Stimulated activated CD4-positive, alpha-beta T cell treated with anti-CD3 and anti-CD28 coated beads, Interleukin-12 subunit alpha, Interleukin-12 subunit beta, amount 100 ng/mL, for 4 hours (primary cell): Measurements from ENCODE around the gene OR4S2.

Experiments used
- DNase-seq: peaks from one replicate; pipeline ENCODE4 v3.0.0-alpha.2; 2020

The OR4S2 gene, protein sequence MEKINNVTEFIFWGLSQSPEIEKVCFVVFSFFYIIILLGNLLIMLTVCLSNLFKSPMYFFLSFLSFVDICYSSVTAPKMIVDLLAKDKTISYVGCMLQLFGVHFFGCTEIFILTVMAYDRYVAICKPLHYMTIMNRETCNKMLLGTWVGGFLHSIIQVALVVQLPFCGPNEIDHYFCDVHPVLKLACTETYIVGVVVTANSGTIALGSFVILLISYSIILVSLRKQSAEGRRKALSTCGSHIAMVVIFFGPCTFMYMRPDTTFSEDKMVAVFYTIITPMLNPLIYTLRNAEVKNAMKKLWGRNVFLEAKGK

DNA sequence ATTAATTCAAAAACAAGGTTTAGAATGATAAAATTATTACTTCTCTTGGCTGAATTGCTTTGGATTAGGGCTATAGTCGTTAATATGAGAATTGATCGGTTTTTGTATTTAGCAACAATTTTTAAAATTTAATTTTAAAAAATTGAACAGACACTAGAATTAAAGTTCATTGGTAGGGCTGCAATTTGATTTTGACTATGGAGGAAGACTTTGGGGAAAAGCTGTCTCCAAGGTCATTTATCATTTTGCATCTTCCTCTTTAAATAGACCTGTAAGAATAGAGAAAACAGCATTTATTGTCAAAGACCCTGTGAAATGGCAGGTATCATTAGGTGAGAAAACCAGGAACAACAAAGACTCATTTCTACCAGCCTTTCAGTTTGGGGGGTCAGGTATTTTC, at the start of gene OR4S2:
Gene OR4S2 (plus strand): TSS at position 301 of the 400 bp plus-strand sequence. CDS start 2,577 bp downstream, outside the sequence.
- no peak for DNase-seq

DNA sequence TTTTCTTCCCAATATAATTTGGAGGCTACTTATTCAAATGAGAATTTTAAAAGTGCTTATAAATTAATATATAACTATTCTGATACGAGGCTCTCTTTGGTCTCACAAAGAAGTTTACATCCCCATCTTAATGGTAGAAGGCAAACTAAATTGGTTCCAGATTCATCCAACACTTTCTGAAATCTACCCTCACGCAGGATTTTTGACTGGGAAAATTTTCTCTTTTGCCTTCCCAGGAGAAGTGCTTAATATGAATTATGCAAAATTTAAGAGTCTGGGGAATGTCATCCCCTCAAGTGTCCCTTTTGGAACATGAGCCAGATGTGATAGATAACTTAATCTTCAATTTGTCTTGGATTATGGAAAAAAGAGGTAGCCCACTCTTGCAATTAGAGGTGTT, 40.6 kb upstream of the OR4S2 start, which contains the start of gene OR4C11:
Gene OR4C11 (minus strand): TSS at position 101 of the 400 bp plus-strand sequence. CDS start 3,272 bp downstream, outside the sequence.
- no peak for DNase-seq

DNA sequence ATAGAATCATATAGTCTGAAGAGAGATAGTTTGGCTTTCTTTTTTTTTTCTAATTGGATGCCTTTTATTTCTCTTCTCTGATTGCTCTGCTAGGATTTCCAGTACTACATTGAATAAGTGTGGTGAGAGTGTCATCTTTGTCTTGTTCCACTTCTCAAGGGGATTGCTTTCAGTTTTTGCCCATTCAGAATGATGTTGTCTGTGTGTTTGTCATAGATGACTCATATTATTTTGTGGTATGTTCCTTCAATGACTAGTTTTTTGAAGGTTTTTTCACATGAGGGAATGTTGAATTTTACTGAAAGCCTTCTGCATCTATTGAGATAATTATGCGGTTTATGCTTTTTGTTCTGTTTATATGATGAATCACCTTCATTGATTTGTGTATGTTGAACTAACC, 23.6 kb upstream of the OR4S2 start:
- no peak for DNase-seq

DNA sequence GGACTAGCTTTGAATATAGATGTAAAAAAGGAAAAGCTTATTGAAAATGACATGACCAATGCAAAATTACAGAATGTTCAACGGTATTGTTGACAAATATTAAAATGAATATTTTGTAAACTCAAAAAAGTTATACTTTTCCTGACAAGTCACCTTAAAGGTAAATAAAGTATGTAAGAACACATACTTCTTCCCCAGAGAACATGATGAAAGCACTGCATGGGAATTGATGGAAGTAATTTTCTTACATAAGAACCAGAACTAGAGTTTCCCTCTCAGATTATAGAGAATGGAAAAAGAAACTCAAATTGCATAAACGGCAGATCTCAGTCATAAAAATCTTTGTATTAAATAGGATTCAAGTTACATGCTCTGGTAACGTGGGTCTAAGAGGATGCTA, 13.3 kb upstream of the OR4S2 start, which contains the start of gene OR4P4:
Gene OR4P4 (plus strand): TSS at position 301 of the 400 bp plus-strand sequence.
- no peak for DNase-seq

DNA sequence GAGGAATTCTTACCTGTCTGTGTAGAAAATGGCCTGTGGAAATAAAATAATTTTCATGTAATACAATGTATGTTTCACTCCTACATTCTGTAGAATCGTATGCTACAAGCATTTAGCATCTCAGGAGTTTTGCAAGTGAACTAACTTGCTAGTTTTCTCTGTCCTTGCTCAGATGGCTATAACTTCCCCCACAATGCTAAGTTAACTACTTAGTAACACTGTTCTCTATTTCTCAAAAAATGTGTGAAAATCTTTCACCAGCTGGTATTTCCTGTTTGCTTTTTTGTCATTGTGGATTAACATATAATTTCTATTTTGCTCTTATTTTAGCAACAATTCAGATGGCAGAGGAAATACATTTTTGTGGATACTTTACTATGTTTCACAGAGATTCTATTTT, 4.4 kb downstream of the OR4S2 start:
- no peak for DNase-seq

DNA sequence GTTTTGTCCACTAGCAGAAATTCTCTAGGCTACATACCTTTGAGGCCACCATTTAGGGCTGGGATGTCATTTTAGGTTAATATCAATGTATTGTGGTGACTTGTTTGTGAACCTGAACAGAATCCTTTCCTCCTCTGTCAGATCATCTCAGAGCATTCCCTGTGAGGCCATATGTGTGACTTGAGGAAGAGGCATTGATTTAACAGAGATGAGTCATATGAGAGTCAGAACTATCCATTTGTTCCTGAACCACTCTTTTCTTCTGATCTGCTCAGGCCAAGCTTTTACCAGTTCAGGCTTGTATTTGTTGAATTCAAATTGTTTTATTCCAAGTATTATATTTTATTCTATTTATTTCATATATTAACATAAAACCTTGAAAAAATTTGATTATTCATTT, 7.0 kb downstream of the OR4S2 start:
- DNase-seq: no peak

DNA sequence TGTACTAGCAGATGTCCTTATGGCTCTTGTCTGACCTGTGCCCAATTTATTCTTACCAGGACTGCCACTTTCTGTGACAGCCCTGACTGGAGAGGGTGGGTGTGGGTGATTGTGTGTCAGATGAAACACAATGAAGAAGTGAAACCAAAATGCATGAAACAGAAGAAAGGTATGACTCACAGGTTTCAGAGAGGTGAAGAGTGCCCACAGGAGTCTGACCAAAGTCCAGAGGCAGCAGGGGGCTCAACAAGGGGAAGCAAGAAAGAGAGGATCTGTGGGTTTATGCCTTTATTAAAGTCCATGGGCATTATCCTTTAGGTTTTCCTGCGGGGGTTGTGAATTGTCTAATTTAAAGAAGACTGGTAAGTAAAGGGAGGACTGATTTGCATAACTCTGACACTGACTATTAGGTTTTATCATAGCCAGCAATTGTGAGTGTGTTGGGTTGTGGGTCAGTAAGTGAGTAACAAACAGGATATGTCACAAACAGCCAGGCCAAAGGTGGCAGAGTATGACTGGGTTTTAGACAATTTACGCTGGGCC, 10.0 kb downstream of the OR4S2 start:
- DNase-seq: no peak

DNA sequence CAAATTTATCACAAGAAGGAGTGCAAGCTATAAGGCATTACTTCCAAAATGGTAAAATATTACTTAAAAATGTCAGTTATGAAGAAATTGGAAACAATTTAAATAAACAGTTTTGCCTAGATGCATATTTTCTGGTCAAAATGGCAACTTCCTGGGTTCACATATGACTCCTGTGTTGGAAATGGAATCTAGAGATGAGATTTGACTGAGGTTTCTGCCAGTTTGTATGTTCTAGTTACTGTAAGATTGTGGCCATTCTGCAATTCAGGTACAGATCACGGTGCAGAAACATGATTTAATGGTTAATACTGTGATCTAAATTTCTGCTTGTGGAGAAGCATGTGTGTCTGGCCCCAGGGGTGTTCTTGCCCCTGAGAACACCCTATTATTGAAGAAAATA, 10.5 kb downstream of the OR4S2 start:
- DNase-seq: no peak

DNA sequence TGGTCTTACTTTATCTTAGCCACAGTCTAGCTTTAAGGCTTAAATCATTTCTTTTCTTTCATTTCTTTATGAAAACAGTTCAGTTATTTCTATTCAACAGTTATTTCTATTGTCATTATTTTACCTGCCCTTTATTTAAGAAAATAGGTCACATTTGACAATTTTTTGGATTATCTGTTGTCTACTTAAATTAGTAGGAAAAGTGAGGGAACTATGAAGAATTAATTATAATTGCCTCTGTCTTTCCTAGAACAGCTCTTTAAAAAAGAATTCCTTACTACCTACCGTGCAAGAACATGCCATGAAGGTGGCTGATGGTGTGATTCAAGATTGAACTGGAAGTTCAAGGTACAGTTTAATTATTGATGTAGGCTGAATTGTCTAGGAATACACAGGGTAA, 13.8 kb downstream of the OR4S2 start, which contains the start of gene OR4C6:
Gene OR4C6 (plus strand): TSS at position 301 of the 400 bp plus-strand sequence. CDS start 2,966 bp downstream, outside the sequence.
- no peak for DNase-seq

DNA sequence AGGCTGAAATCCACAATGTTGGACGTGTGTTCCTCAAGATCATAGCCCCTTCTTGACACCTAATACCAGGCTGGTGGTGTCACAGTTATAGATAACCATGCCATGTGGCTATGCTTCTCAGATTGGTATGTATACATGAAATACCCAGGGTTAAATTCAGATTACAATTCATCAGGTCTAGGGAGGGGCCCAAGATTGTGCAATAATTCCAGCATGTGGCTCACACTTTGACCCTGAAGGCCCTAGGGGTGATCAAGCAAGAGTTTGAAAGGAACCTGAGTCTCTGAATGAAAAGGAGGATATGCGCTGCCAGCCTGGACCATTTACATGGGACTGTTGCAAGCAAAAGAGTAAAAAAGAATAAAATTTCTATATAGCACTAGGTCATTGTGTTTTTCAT, 21.2 kb downstream of the OR4S2 start:
- no peak for DNase-seq

DNA sequence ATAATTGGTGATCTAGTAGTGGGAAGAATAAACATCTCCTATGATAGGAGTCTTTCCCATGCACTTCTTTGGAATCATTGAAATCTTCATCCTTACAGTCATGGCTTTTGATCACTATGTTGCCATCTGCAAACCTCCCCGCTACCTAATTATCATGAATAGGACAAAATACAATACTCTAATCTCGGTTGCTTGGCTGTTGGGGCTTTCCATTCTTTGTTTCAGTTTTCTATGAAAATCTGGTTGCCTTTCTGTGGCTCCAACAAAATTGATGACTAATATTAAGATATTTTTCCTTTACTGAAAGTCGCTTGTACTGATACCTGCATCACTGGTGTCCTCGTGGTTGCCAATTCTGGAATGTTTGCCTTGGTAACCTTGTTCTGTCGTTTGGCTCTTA, 25.7 kb downstream of the OR4S2 start:
- DNase-seq: no peak

DNA sequence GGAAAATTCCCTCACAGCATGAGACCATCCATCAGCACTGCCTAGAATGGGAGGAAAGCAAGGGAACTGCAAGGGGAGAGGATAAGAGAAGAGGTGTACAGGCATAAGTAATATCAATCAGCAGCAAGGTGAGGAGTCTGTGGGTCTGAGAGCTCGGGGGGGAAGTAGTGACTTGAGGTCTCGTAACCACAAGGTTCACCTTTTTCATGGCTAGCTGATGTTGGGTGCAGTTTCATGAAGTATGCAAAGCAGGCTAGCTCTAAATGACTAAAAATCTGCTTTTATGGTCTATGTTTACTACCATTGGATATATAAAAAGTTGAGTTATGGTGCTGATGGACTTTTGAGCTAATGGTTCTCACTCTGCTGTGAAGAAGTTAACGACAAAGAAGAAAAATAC, 49.7 kb downstream of the OR4S2 start:
- no peak for DNase-seq

DNA sequence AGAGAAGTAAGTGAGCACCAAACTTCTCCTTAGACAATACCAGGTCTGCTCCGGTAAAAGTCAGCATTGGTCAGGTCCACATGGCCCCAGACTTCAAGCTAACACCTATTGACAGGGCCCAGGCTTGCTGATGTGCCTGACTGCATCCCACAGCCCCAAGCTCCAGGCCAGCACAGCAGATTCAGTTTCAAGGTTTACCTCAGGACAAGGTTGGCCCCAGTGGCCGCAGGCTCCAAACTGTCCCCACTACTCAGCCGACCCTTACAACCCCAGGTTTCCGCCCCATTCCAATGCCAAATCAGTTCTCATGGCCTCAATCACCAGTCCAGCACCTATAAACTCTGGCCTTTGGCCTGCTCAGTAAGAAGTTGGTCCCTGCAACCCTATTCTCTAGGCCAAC, 53.3 kb downstream of the OR4S2 start:
- DNase-seq: no peak
